Measurements from ENCODE around the gene SYTL5.
A peak's percentile ranks its signal among the peaks of the same experiment; 100 is the strongest.

Gene SYTL5

GRCh38 chrX:38018766-38019425, 12.5 kb downstream of the SYTL5 start:
- FAIRE-seq (no peak), DNase-seq (ENCODE audit: insufficient read length, low spot score) (no peak)

GRCh38 chrX:38028300-38028699, 21.9 kb downstream of the SYTL5 start:
- DNase-seq (ENCODE audit: insufficient read length, low spot score) (no peak), FAIRE-seq (no peak)

- no peak for FAIRE-seq
- DNase-seq (ENCODE audit: insufficient read length, low spot score): no peak
Measured at GRCh38 chrX:38036466-38036865, 30.1 kb downstream of the SYTL5 start.

GRCh38 chrX:38038501-38038900, 32.1 kb downstream of the SYTL5 start:
- no peak for DNase-seq (ENCODE audit: insufficient read length, low spot score)
- no peak for FAIRE-seq

- DNase-seq (ENCODE audit: insufficient read length, low spot score) (no peak), FAIRE-seq (no peak)
Measured at GRCh38 chrX:38041237-38041636, 34.9 kb downstream of the SYTL5 start.

GRCh38 chrX:38044701-38045100, 38.3 kb downstream of the SYTL5 start:
- no peak for FAIRE-seq
- DNase-seq (ENCODE audit: insufficient read length, low spot score): no peak

- FAIRE-seq (no peak), DNase-seq (ENCODE audit: insufficient read length, low spot score) (no peak)
Measured at GRCh38 chrX:38045538-38046096, 39.3 kb downstream of the SYTL5 start.

- DNase-seq (ENCODE audit: insufficient read length, low spot score) (no peak), FAIRE-seq (no peak)
Measured at GRCh38 chrX:38048886-38049285, 42.5 kb downstream of the SYTL5 start.

GRCh38 chrX:38050806-38051205, 44.5 kb downstream of the SYTL5 start:
- DNase-seq (ENCODE audit: insufficient read length, low spot score): no peak
- no peak for FAIRE-seq

GRCh38 chrX:38052096-38052495, 45.7 kb downstream of the SYTL5 start:
- FAIRE-seq: no peak
- no peak for DNase-seq (ENCODE audit: insufficient read length, low spot score)

- FAIRE-seq (no peak), DNase-seq (ENCODE audit: insufficient read length, low spot score) (no peak)
Measured at GRCh38 chrX:38055170-38055847, 49.0 kb downstream of the SYTL5 start.

GRCh38 chrX:38060331-38060878, 54.1 kb downstream of the SYTL5 start:
- no peak for FAIRE-seq

GRCh38 chrX:38061335-38061734, 55.0 kb downstream of the SYTL5 start:
- DNase-seq (ENCODE audit: insufficient read length, low spot score): peak; percentile 6
- FAIRE-seq: no peak

More at GRCh38 chrX:38060331-38060878, 54.1 kb downstream of the SYTL5 start:
- no peak for DNase-seq (ENCODE audit: insufficient read length, low spot score)

GRCh38 chrX:38066934-38067333, 60.6 kb downstream of the SYTL5 start:
- no peak for DNase-seq (ENCODE audit: insufficient read length, low spot score)
- FAIRE-seq: no peak

GRCh38 chrX:38069273-38069672, 62.9 kb downstream of the SYTL5 start:
- DNase-seq (ENCODE audit: insufficient read length, low spot score): no peak
- no peak for FAIRE-seq

- no peak for FAIRE-seq
Measured at GRCh38 chrX:38069991-38070390, 63.6 kb downstream of the SYTL5 start.

GRCh38 chrX:38079463-38079862, 73.1 kb downstream of the SYTL5 start:
- FAIRE-seq (no peak), DNase-seq (ENCODE audit: insufficient read length, low spot score) (no peak)

More at GRCh38 chrX:38069991-38070390, 63.6 kb downstream of the SYTL5 start:
- DNase-seq (ENCODE audit: insufficient read length, low spot score): no peak

GRCh38 chrX:38080808-38081207, 74.5 kb downstream of the SYTL5 start:
- DNase-seq (ENCODE audit: insufficient read length, low spot score): no peak
- FAIRE-seq: no peak

- DNase-seq (ENCODE audit: insufficient read length, low spot score): no peak
- FAIRE-seq: no peak
Measured at GRCh38 chrX:38081909-38082308, 75.6 kb downstream of the SYTL5 start.

GRCh38 chrX:38082309-38082708, 76.0 kb downstream of the SYTL5 start:
- DNase-seq (ENCODE audit: insufficient read length, low spot score): no peak
- no peak for FAIRE-seq

GRCh38 chrX:38085813-38086212, 79.5 kb downstream of the SYTL5 start:
- FAIRE-seq (no peak), DNase-seq (ENCODE audit: insufficient read length, low spot score) (no peak)

All from HTR-8/SVneo (cell line).